OCI-LY7 (cell line): ENCODE data around the gene SEC22A.

Experiments
- CTCF ChIP-seq: fragments of 200-600 bp; sonication (generic); conservative IDR thresholded peaks from 2 replicates; pipeline ENCODE4 v1.5.1; 2014; ENCODE audit warnings: mild to moderate bottlenecking, antibody characterized with exemption, low read length, moderate library complexity, mixed read lengths
- EZH2phosphoT487 ChIP-seq: fragments of 200-600 bp; sonication (generic); IDR thresholded peaks from 2 replicates; pipeline ENCODE4 v1.6.1; 2018; ENCODE audit warnings: low read depth, borderline replicate concordance, mild to moderate bottlenecking, mixed run types, antibody characterized with exemption, low read length, moderate library complexity, mixed read lengths

- no peak for TF ChIP-seq EZH2phosphoT487
- TF ChIP-seq CTCF = no peak
These were observed 90.9 kb downstream of the SEC22A start for GRCh38 chr3:123292321-123293310.
